IMR-90 (cell line): Measurements from ENCODE around the gene DIPK1A. TPM values are rescaled to one million over a fixed set of nuclear protein-coding genes. Genes with fewer than 3 reads are reported as not detected.

Source experiments
- ATAC-seq: fragments of 200-7000 bp; cut with Tn5 transposase; 2 replicates; pipeline ENCODE4 v1.9.1; 2020; ENCODE audit warnings: low read depth, mild to moderate bottlenecking, moderate library complexity
- BruUV-seq: library from RNA; stranded (reverse); fragments of 400-500 nt; replicated peaks from 2 replicates; lab custom pipeline; 2021; lab: Mats Ljungman, UMichigan
- CTCF ChIA-PET: fragments of 300-600 bp; formaldehyde crosslinking; extraction: SDS; loops from one replicate; lab custom pipeline; 2021; ENCODE audit warnings: antibody characterized with exemption; lab: Yijun Ruan, JAX
- POLR2A ChIA-PET: fragments of 300-600 bp; sonication (Branson Sonifier 250); formaldehyde crosslinking; loops from one replicate; lab custom pipeline; 2022; ENCODE audit warnings: antibody characterized with exemption; ENCODE audit not compliant: unreplicated experiment; lab: Charles Lee
- DNase-seq: peaks from one replicate; pipeline ENCODE4 v3.0.0; 2013
- H2AFZ ChIP-seq: replicated peaks from 2 replicates; pipeline ENCODE3; 2013; ENCODE audit warnings: low read length, mild to moderate bottlenecking; ENCODE audit not compliant: poor library complexity
- H2AK5ac ChIP-seq: 2 replicates; pipeline ENCODE4 v1.6.1; 2013; ENCODE audit warnings: low read depth, low read length, inconsistent platforms
- H2AK9ac ChIP-seq: replicated peaks from 2 replicates; pipeline ENCODE3; 2013; ENCODE audit warnings: mild to moderate bottlenecking, low read depth, low read length, moderate library complexity; ENCODE audit not compliant: poor library complexity
- H2BK120ac ChIP-seq: 2 replicates; pipeline ENCODE4 v1.6.1; 2013; ENCODE audit warnings: low read depth, low read length, inconsistent platforms
- H2BK15ac ChIP-seq: 3 replicates; pipeline ENCODE4 v1.6.1; 2013; ENCODE audit warnings: low read depth, low read length, inconsistent platforms
- H2BK20ac ChIP-seq: 2 replicates; pipeline ENCODE4 v1.6.1; 2013; ENCODE audit warnings: low read depth, mild to moderate bottlenecking, inconsistent platforms, low read length, moderate library complexity
- H2BK5ac ChIP-seq: 2 replicates; pipeline ENCODE4 v1.6.1; 2013; ENCODE audit warnings: mild to moderate bottlenecking, low read depth, low read length, inconsistent platforms; ENCODE audit not compliant: poor library complexity, severe bottlenecking
- H3K14ac ChIP-seq: replicated peaks from 2 replicates; pipeline ENCODE4 v1.6.1; 2013; ENCODE audit warnings: low read depth, low read length, inconsistent platforms
- H3K18ac ChIP-seq: 2 replicates; pipeline ENCODE4 v1.6.1; 2013; ENCODE audit warnings: low read depth, low read length, control low read depth
- H3K23ac ChIP-seq: 2 replicates; pipeline ENCODE4 v1.6.1; 2013; ENCODE audit warnings: low read depth, low read length, inconsistent platforms
- H3K27ac ChIP-seq: 2 replicates; pipeline ENCODE4 v1.5.1; 2013; ENCODE audit warnings: mild to moderate bottlenecking, control low read depth, low read length; ENCODE audit not compliant: insufficient read depth
- H3K27me3 ChIP-seq: 2 replicates; pipeline ENCODE4 v1.6.1; 2013; ENCODE audit warnings: low read length; ENCODE audit not compliant: control insufficient read depth, insufficient read depth
- H3K36me3 ChIP-seq: 2 replicates; pipeline ENCODE4 v1.6.1; 2013; ENCODE audit warnings: low read length, mixed read lengths; ENCODE audit not compliant: control insufficient read depth, insufficient read depth
- H3K4ac ChIP-seq: 2 replicates; pipeline ENCODE4 v1.6.1; 2013; ENCODE audit warnings: low read depth, low read length, inconsistent platforms
- H3K4me1 ChIP-seq: 2 replicates; pipeline ENCODE4 v1.6.1; 2013; ENCODE audit warnings: low read length, mixed read lengths; ENCODE audit not compliant: control insufficient read depth, insufficient read depth
- H3K4me2 ChIP-seq: 2 replicates; pipeline ENCODE4 v1.6.1; 2013; ENCODE audit warnings: low read depth, mild to moderate bottlenecking, control low read depth, low read length, moderate library complexity
- H3K4me3 ChIP-seq: 2 replicates; pipeline ENCODE4 v1.5.1; 2013; ENCODE audit warnings: low read depth, mild to moderate bottlenecking, control low read depth, low read length, moderate library complexity; ENCODE audit not compliant: insufficient read depth
- H3K56ac ChIP-seq: 2 replicates; pipeline ENCODE4 v1.6.1; 2013; ENCODE audit warnings: low read length, inconsistent platforms; ENCODE audit not compliant: insufficient read depth; ENCODE audit errors: extremely low read depth
- H3K79me1 ChIP-seq, 2 experiments: 2 replicates each; pipeline ENCODE4 v1.6.1; 2013; ENCODE audit warnings: low read length in 2 of 2, inconsistent platforms in 1 of 2, low read depth in 1 of 2
- H3K9ac ChIP-seq: 2 replicates; pipeline ENCODE4 v1.6.1; 2013; ENCODE audit warnings: low read depth, low read length, control low read depth
- H3K9me1 ChIP-seq: 2 replicates; pipeline ENCODE4 v1.6.1; 2013; ENCODE audit warnings: low read length, inconsistent platforms; ENCODE audit not compliant: insufficient read depth
- H3K9me3 ChIP-seq: 2 replicates; pipeline ENCODE4 v1.6.1; 2013; ENCODE audit warnings: low read length; ENCODE audit not compliant: control insufficient read depth, insufficient read depth
- H4K20me1 ChIP-seq: 2 replicates; pipeline ENCODE4 v1.6.1; 2013; ENCODE audit warnings: low read length, inconsistent platforms; ENCODE audit not compliant: insufficient read depth
- H4K5ac ChIP-seq: 2 replicates; pipeline ENCODE4 v1.6.1; 2013; ENCODE audit warnings: mild to moderate bottlenecking, low read depth, low read length, control low read depth
- H4K8ac ChIP-seq, 2 experiments: 2 replicates each; pipeline ENCODE4 v1.6.1; 2013; ENCODE audit warnings: low read depth in 2 of 2, low read length in 2 of 2, control low read depth in 1 of 2, inconsistent platforms in 1 of 2
- H4K91ac ChIP-seq: 2 replicates; pipeline ENCODE4 v1.6.1; 2013; ENCODE audit warnings: low read depth, low read length, inconsistent platforms; ENCODE audit not compliant: insufficient read depth
- CEBPB ChIP-seq: IDR thresholded peaks from 2 replicates; pipeline ENCODE4 v1.6.1; 2012; ENCODE audit warnings: low read depth, low read length, improper control_type of control experiment
- CTCF ChIP-seq: conservative IDR thresholded peaks from 2 replicates; pipeline ENCODE4 v1.5.1; 2012; ENCODE audit warnings: mild to moderate bottlenecking, low read depth, low read length, improper control_type of control experiment
- MAFK ChIP-seq: IDR thresholded peaks from 2 replicates; pipeline ENCODE4 v1.6.1; 2012; ENCODE audit warnings: low read depth, low read length, improper control_type of control experiment
- MAZ ChIP-seq: IDR thresholded peaks from 2 replicates; pipeline ENCODE4 v1.6.1; 2012; ENCODE audit warnings: low read depth, mild to moderate bottlenecking, low read length, improper control_type of control experiment, moderate library complexity, borderline replicate concordance
- NFE2L2 ChIP-seq: fragments of 150-350 bp; IDR thresholded peaks from 2 replicates; pipeline ENCODE4 v1.6.1; 2016; ENCODE audit warnings: low read depth, mild to moderate bottlenecking, low read length
- POLR2A ChIP-seq: IDR thresholded peaks from 2 replicates; pipeline ENCODE4 v1.6.1; 2012; ENCODE audit warnings: mild to moderate bottlenecking, low read depth, low read length
- RAD21 ChIP-seq: IDR thresholded peaks from 2 replicates; pipeline ENCODE4 v1.6.1; 2012; ENCODE audit warnings: low read length, improper control_type of control experiment
- RCOR1 ChIP-seq: IDR thresholded peaks from 2 replicates; pipeline ENCODE4 v1.6.1; 2012; ENCODE audit warnings: mild to moderate bottlenecking, low read length, improper control_type of control experiment; ENCODE audit not compliant: insufficient replicate concordance
- RFX5 ChIP-seq: IDR thresholded peaks from 2 replicates; pipeline ENCODE4 v1.8.0; 2012; ENCODE audit warnings: low read depth, mild to moderate bottlenecking, low read length, moderate library complexity
- SMC3 ChIP-seq: fragments of 150-350 bp; IDR thresholded peaks from 2 replicates; pipeline ENCODE4 v1.6.1; 2016; ENCODE audit warnings: low read depth, mild to moderate bottlenecking, antibody characterized with exemption, low read length, moderate library complexity
- USF2 ChIP-seq: fragments of 150-350 bp; IDR thresholded peaks from 2 replicates; pipeline ENCODE4 v1.6.1; 2017; ENCODE audit warnings: mild to moderate bottlenecking, antibody characterized with exemption, low read length, low read depth
- WGBS, 2 experiments: methylation state at CpG; one replicate each; pipeline versions ENCODE4 v1.1.5 to v1.1.7; 2013; ENCODE audit warnings: missing lambda C conversion rate in 2 of 2; ENCODE audit not compliant: insufficient read length in 1 of 2; ENCODE audit errors: extremely low coverage in 2 of 2; 5-methylcytosine and 5-hydroxymethylcytosine counted together
- dilution Hi-C: fragments of 300-500 bp; cut with HindIII; formaldehyde crosslinking; loops from one replicate; pipeline ENCODE4 v1.14.3; 2018; ENCODE audit warnings: low sequenced_read_pairs; ENCODE audit not compliant: unreplicated experiment
- in situ Hi-C: fragments of 300-500 bp; cut with MboI; formaldehyde crosslinking; loops from 3 replicates; pipeline ENCODE4 v1.14.3; 2019; ENCODE audit warnings: low sequenced_read_pairs, inconsistent platforms, mixed read lengths
- intact Hi-C: fragments of 100-400 bp; cut with micrococcal nuclease; formaldehyde crosslinking; loops from 2 replicates; pipeline ENCODE4 v1.10.0; 2022
- polyA plus RNA-seq, 3 experiments: library from polyadenylated mRNA; depleted of rRNA; stranded (reverse); fragments of >200 nt; gene quantifications; 2 replicates each; pipeline ENCODE4 v1.2.3, GENCODE V29; 2012; ENCODE audit warnings: low replicate concordance in 1 of 3
- total RNA-seq: library from RNA; depleted of rRNA; stranded (reverse); fragments of >200 nt; gene quantifications from 2 replicates; pipeline ENCODE4 v1.2.3, GENCODE V29; 2012
- TF ChIP-seq, protein P1 (sequence below): fragments of 150-350 bp; IDR thresholded peaks from 2 replicates; pipeline ENCODE4 v1.6.1; 2016; ENCODE audit warnings: low read depth, mild to moderate bottlenecking, low read length, moderate library complexity, borderline replicate concordance

Gene DIPK1A
- total and polyA plus RNA-seq, 2 of the 4 experiments (the other 2 are of a cell fraction): 4.7 to 5.7 TPM

DNA sequence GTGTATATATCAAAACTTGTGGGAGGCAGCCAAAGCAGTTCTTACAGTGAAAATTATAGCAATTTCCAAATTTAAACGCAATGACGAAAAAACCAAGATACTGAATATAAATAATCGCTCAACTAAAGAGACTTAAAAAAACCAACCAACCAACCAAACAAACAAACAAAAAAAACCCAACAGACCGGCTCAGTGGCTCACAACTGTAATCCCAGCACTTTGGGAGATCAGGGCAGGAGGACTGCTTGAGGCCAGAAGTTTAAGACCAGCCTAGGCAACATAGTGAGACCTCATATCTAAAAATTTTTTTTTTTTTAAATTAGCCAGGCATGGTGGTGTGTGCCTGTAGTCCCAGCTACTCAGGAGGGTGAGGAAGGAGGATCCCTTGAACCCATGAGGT is 106.0 kb downstream of the DIPK1A start:
- Histone ChIP-seq H2AFZ (no peak overlapping the region), H3K4me2 (no peak overlapping the region), H3K14ac (no peak overlapping the region), H3K56ac (no peak overlapping the region), H3K18ac (no peak overlapping the region), H4K20me1 (no peaks in the 10 kb centered on the region), H3K9ac (no peak overlapping the region), H3K27ac (no peak overlapping the region), H4K8ac (no peak overlapping the region), H3K36me3 (no peaks in the 10 kb centered on the region; the same call in 1 of the 2 replicates), H2BK15ac (no peak overlapping the region), H2BK120ac (no peak overlapping the region), H3K23ac (no peak overlapping the region), H3K4me3 (no peak overlapping the region), H2BK20ac (no peak overlapping the region), H3K79me1 (no peaks in the 10 kb centered on the region; a peak in 2 of 4 replicates), H2AK9ac (no peak overlapping the region), H3K4ac (no peak overlapping the region), H3K9me1 (no peaks in the 10 kb centered on the region), H4K91ac (no peak overlapping the region), H2BK5ac (no peak overlapping the region), H3K4me1 (no peaks in the 10 kb centered on the region), H3K9me3 (no peaks in the 10 kb centered on the region; the same call in 1 of the 2 replicates), H2AK5ac (no peak overlapping the region), H4K5ac (no peak overlapping the region), H3K27me3 (no peaks in the 10 kb centered on the region)
- TF ChIP-seq RFX5 (no peak), RCOR1 (no peak), NFE2L2 (no peak), MAZ (no peak), CTCF (no peak), SMC3 (no peak), MAFK (no peak), CEBPB (no peak), POLR2A (no peak), USF2 (no peak), RAD21 (no peak)
- TF ChIP-seq, protein P1, sequence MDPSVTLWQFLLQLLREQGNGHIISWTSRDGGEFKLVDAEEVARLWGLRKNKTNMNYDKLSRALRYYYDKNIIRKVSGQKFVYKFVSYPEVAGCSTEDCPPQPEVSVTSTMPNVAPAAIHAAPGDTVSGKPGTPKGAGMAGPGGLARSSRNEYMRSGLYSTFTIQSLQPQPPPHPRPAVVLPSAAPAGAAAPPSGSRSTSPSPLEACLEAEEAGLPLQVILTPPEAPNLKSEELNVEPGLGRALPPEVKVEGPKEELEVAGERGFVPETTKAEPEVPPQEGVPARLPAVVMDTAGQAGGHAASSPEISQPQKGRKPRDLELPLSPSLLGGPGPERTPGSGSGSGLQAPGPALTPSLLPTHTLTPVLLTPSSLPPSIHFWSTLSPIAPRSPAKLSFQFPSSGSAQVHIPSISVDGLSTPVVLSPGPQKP: no peak
- ATAC-seq: no peak
- ChIA-PET POLR2A (no interaction called here), CTCF (interaction anchor here (1.1 to 2.1 kb wide), 2 partner anchors 113 to 138 kb away, joined by 3 to 7 read pairs; no protein-coding TSS in a partner anchor)
- intact Hi-C loops: no loop called here
- WGBS, 2 experiments: no CpG with 5 or more reads among the region's 4 CpGs
- no peak for DNase-seq
- BruUV-seq: no TSS peak
- dilution Hi-C loops: no loop called here
- in situ Hi-C loops: no loop called here
